DOHH2 (cell line): Measurements from ENCODE around the gene TVP23C.

Experiments
- H3F3A ChIP-seq: fragments of 200-600 bp; sonication (generic), shearing (Covaris generic); 2 replicates; pipeline ENCODE4 v1.6.0; 2016; ENCODE audit warnings: antibody characterized with exemption, mild to moderate bottlenecking; ENCODE audit not compliant: control insufficient read depth, insufficient read depth
- H3K27ac ChIP-seq: fragments of 200-600 bp; sonication (generic); 2 replicates; pipeline ENCODE4 v1.5.1; 2014; ENCODE audit warnings: low read depth, mild to moderate bottlenecking, low read length, moderate library complexity
- H3K27me3 ChIP-seq: fragments of 200-600 bp; sonication (generic); 2 replicates; pipeline ENCODE4 v1.6.1; 2014; ENCODE audit warnings: mild to moderate bottlenecking, low read length, mixed read lengths; ENCODE audit not compliant: control insufficient read depth
- H3K36me3 ChIP-seq: fragments of 200-600 bp; sonication (generic); 2 replicates; pipeline ENCODE4 v1.6.1; 2014; ENCODE audit warnings: mild to moderate bottlenecking, low read length, moderate library complexity, mixed read lengths; ENCODE audit not compliant: control insufficient read depth
- H3K4me1 ChIP-seq: fragments of 200-600 bp; sonication (generic); 2 replicates; pipeline ENCODE4 v1.6.1; 2014; ENCODE audit warnings: mild to moderate bottlenecking, low read length, mixed read lengths; ENCODE audit not compliant: control insufficient read depth
- H3K4me2 ChIP-seq: fragments of 200-600 bp; sonication (generic); 2 replicates; pipeline ENCODE4 v1.6.0; 2014; ENCODE audit warnings: mild to moderate bottlenecking, low read length, moderate library complexity
- H3K4me3 ChIP-seq: fragments of 200-600 bp; sonication (generic); 2 replicates; pipeline ENCODE4 v1.5.1; 2014; ENCODE audit warnings: mild to moderate bottlenecking, low read length, mixed read lengths
- H3K79me2 ChIP-seq: fragments of 200-600 bp; sonication (generic); 2 replicates; pipeline ENCODE4 v1.6.1; 2014; ENCODE audit warnings: mild to moderate bottlenecking, low read length, mixed read lengths; ENCODE audit not compliant: control insufficient read depth
- H3K9me2 ChIP-seq: fragments of 200-600 bp; sonication (generic); replicated peaks from 2 replicates; pipeline ENCODE4 v1.6.1; 2014; ENCODE audit warnings: mild to moderate bottlenecking, low read length, mixed read lengths; ENCODE audit not compliant: control insufficient read depth
- H3K9me3 ChIP-seq: fragments of 200-600 bp; sonication (generic); 2 replicates; pipeline ENCODE4 v1.6.1; 2014; ENCODE audit warnings: antibody characterized with exemption, low read length, mixed read lengths; ENCODE audit not compliant: control insufficient read depth, insufficient read depth
- H4K20me1 ChIP-seq: fragments of 200-600 bp; sonication (generic); 2 replicates; pipeline ENCODE4 v1.6.0; 2014; ENCODE audit warnings: low read depth, mild to moderate bottlenecking, antibody characterized with exemption, low read length, moderate library complexity; ENCODE audit not compliant: control insufficient read depth, insufficient read depth
- CTCF ChIP-seq: fragments of 200-600 bp; sonication (generic); IDR thresholded peaks from one replicate; pipeline ENCODE4 v1.5.1; 2014; ENCODE audit warnings: antibody characterized with exemption, mild to moderate bottlenecking, low read depth, low read length; ENCODE audit not compliant: poor library complexity, severe bottlenecking
- EZH2phosphoT487 ChIP-seq: fragments of 200-600 bp; sonication (generic); IDR thresholded peaks from 2 replicates; pipeline ENCODE4 v1.6.1; 2017; ENCODE audit warnings: borderline replicate concordance, mild to moderate bottlenecking, antibody characterized with exemption, low read length, moderate library complexity, mixed read lengths

TVP23C gene

DNA sequence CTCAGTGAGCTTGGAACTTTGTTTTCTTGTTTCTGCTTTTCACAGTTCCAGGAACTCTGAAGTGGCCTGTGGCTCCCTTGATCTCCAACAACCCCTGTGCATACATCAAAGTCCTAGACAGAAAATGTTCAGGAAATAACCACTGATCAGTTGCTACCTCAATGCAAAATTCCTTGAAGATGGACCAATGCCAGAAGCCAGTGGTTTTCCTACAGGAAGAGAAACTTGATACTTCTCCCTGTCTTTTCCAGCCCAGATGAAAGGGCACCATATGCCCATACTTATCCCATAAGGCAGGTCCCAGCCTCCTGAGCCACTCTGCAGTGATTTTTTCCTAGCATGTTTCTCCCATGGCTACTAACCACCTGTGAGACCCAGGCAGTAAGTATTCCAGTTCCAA is 83.6 kb downstream of the TVP23C start:
- H3K79me2 ChIP-seq = no peaks in the 10 kb centered on the region
- H3K4me1 ChIP-seq = no peaks in the 10 kb centered on the region
- no peaks in the 10 kb centered on the region for H4K20me1 ChIP-seq
- no peaks in the 10 kb centered on the region for H3K9me2 ChIP-seq
- TF ChIP-seq CTCF (no peak), EZH2phosphoT487 (no peak)
- no peak overlapping the region for H3K4me2 ChIP-seq
- H3K27me3 ChIP-seq = no peaks in the 10 kb centered on the region
- H3K27ac ChIP-seq = no peak overlapping the region
- H3K36me3 ChIP-seq = no peaks in the 10 kb centered on the region
- no peak overlapping the region for H3K4me3 ChIP-seq
- no peaks in the 10 kb centered on the region for H3K9me3 ChIP-seq
- no peaks in the 10 kb centered on the region for H3F3A ChIP-seq

DNA sequence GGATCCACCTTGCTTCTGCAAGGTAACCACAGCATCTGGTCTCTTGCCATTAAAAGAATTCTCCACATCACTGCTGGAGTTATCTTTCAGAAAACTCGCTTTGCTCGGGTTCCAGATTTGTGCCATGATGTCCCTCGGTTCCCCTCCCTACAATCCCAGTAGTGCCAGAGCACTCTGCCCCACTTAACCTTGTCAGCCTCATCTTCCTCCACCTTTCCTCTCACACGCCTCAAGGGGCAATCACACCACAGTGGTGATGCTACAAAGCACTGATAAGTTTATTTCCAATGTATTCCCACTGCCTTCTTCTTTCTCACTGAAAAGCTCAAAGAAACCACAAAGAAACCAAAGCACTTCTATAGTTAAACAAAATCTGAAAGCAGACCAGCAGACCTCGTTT is 84.4 kb downstream of the TVP23C start:
- Histone ChIP-seq H4K20me1 (no peaks in the 10 kb centered on the region), H3K4me1 (no peaks in the 10 kb centered on the region), H3K79me2 (no peaks in the 10 kb centered on the region), H3K36me3 (no peaks in the 10 kb centered on the region), H3K9me3 (no peaks in the 10 kb centered on the region), H3K27me3 (no peaks in the 10 kb centered on the region), H3K9me2 (no peaks in the 10 kb centered on the region), H3K4me3 (no peak overlapping the region), H3F3A (no peaks in the 10 kb centered on the region), H3K4me2 (no peak overlapping the region), H3K27ac (no peak overlapping the region)
- TF ChIP-seq CTCF (no peak), EZH2phosphoT487 (no peak)

- no peaks in the 10 kb centered on the region for H4K20me1 ChIP-seq
- H3K27ac ChIP-seq = no peak overlapping the region
- TF ChIP-seq CTCF (no peak), EZH2phosphoT487 (no peak)
- no peaks in the 10 kb centered on the region for H3K27me3 ChIP-seq
- no peaks in the 10 kb centered on the region for H3K36me3 ChIP-seq
- no peak overlapping the region for H3K4me2 ChIP-seq
- no peak overlapping the region for H3K4me3 ChIP-seq
- no peaks in the 10 kb centered on the region for H3F3A ChIP-seq
- H3K9me2 ChIP-seq = no peaks in the 10 kb centered on the region
- H3K9me3 ChIP-seq = no peaks in the 10 kb centered on the region
- H3K79me2 ChIP-seq = no peaks in the 10 kb centered on the region
- H3K4me1 ChIP-seq = no peaks in the 10 kb centered on the region
Observed at GRCh38 chr17:15475631-15476354, 87.5 kb downstream of the TVP23C start.
